GM21723 (cell line): ENCODE results near the gene FXYD2.

Experiments
- ATAC-seq: cut with Tn5 transposase; IDR thresholded peaks from one replicate; pipeline ENCODE4 v1.9.1; 2021; ENCODE audit warnings: mild to moderate bottlenecking, moderate library complexity; ENCODE audit not compliant: unreplicated experiment

FXYD2 gene

DNA sequence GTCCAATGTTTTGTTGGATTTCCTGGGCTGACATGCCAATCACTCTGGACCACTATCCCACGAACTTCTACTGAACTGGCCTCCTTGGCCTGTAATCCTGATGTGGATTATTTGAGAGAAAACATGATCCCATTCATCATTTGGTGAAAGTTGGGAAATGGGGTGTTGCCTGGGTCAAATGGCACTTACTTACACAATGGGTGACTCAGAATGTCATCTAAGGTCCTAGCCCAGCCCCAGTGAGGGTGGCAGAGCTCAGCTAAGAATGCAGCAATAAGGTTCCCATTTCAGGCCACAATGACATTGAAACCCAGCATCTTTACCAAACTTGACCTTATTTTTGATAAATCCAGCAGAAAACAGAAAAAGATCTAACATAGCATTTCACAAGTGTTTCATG is 19.5 kb downstream of the FXYD2 start:
- ATAC-seq = no peak

DNA sequence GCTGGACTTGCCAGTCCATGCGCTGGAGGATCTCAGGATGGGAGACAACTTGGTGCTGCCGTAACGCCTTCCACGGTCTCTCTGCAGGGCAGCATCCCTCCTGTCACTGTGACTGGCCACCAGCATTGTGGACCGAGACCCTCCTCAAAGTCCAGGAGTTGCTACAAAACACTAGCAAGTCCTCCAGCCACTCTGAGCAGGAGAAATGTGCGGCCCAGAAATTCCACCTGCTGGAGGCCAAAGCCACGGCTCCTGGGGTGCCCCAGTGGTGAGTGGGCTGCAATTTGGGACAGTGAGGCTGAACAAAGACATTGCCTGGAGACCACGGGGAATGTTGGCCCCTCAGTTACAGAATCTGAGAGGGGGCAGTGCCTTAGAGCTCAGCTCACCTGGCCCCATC is 20.6 kb downstream of the FXYD2 start:
- no peak for ATAC-seq

DNA sequence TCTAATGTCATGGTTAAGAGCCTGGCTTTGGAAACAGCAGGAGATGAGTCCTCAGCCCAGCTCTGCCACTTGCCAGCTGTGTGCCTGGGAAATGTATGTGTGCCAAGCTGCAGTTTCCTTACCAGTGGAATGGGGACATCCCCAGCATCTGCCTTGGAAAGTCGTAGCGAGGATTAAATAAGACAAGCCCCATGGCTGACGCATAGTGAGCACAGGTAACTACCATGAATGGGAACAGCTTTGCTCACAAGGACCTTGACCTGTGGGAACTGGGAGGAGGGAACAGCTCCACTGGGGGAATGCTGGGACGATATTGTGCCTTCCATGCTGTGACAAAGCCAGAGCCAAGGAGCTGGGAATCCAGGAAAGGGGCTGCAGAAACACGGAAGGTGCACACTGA is 24.9 kb downstream of the FXYD2 start:
- ATAC-seq = no peak

DNA sequence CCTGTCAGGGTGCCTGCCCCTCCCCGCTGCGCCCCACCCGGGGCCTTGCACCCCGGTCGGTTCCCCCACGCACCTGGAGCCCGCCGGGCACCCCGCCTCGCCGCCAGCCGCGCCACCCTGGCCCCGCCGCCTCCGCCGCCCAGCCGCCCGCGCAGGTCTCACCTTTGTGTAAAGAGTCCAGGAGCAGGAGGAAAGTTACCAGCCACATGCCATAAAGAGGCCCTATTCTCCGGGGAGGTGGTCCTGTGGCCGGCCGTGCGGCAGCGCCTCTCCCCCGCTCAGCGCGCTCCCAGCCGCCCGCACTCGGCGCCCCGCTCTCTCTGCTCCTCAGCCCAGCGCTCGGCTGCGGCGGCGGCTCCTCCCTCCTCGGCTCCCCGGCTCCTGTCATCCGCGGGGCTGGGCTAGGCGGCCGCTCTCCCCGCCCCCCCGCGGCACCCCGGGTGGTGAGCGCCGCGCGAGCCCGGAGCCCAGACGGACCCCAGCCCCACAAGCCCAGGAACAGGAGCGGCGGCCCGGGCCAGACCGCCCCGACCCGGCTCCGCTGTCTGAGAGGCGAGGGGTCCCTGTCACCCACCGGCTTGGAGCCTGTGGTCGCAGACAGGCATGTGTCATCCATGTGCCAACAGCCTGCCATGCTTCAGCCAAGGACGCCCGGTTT is 27.5 kb downstream of the FXYD2 start, which contains the start of gene DSCAML1:
Gene DSCAML1, minus strand, starts transcription at position 345 of the 658 bp plus-strand sequence. Its CDS starts 137 bp downstream, at position 208.
- ATAC-seq = no peak

DNA sequence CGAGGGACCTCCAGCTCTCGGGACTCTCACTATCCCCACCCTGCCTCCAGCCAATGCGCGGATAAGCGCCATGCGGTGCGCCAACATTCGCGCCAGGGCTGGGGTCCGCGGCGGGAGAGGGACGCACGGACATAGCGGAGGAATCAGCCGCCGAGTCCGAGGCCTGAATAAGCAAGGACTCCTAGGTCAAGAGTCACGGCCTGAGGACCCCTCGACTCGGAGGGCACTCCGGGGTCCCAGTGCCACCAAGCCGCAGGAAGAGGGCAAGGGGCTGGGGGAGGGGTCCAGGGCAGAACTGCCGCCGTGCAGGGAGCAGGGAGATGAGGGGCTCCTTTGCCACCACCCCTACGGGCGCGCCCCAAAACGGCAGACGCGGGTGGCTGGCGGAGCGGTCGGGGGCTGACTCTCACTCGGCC is 28.1 kb downstream of the FXYD2 start:
- no peak for ATAC-seq

DNA sequence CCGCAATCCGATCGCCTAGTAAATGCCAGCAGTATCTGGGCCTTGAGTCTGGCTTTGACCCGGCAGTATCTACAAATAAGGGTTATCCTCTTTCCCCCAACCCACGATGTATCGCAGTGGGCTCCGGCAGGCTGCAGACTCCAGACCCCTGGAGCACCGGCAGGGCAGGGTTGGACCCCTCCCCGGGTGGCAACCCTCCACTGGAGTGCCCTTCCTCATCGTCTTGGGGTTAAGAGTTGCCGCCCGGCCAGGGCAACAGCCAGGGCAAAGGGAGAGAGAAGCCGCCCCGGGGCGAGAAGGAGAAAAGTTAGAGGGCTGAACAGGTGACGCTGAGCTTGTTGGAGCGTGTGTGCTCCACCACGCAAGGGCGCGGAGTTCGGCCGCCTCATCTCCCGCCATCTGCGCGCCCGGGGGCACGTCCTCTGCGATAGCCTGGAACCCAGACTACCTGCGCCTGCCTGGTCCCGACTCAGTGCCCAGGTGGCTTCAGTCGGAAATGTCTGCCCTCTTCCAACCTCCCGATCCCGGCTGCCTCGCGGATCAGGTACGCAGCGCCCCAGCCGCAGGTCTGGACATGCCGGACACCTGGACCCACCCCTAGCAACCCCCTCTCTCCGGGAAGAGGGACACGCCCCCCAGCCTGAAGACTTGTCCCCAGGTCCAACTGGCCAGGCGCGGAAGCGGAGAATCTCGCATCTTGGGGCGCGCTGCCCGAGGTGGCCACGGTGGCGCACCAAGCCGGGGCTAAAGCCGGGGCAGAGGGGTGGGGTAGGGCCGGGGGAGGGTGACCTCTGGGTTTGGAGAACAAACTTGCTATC is 28.7 kb downstream of the FXYD2 start:
- no peak for ATAC-seq

DNA sequence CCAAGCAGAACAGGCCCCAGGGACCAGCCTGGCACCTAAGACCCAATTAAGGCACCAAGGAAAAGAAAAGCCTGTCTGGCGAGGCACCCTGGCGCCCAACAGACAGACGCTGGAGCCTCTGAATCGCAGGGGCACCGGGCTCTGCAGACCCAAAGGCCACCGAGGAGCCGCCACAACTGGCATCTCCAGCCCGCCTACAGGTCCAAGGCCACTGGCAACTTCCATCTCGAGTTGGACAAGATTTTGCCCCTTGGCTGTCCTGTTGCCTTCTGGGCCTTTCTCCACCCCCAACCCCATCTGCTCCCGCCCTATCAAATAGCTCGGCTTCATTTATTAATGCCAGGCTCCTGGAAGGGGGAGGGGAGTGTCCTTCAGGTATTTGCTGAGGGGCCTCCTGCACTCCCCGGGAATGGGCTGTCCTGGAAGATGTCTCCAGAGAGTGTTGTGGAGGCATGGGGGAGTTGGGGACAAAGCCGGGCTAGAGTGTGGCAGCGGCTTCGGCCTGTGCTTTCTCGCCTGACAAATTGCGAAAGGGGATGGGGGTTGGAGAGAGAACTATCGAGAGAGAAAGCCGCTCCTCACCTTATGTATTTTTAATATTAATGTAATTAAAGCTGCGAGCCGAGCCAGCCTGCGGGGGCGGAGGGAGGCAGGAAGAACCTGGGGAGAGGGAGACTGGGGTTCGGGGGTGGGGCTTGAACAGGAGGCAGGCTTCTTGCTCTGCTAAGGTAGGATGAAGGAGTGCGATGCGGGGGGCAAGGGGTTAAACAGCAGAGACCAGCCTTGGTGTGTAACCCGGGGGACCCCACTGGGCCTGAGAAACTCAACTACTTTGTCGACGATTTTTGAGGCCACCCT is 29.5 kb downstream of the FXYD2 start:
- no peak for ATAC-seq

DNA sequence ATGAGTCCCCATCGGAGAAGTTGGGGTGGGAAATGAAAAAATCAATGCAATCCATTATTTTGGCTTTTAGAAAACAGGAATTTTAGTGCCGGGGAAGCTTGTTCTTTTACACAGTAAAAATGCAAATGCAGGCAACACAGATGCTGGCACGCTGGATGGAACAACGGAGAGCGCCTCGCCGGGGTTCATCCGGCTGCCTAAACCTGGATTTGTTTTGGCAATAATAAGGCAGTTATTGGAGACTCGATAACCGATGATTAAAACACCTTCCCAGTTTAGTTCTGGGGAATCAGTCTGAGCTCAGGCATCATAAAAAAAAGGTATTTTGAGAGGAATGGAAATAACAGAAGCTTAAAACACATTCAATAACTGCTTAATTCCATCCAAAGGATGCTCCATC is 30.4 kb downstream of the FXYD2 start:
- no peak for ATAC-seq

DNA sequence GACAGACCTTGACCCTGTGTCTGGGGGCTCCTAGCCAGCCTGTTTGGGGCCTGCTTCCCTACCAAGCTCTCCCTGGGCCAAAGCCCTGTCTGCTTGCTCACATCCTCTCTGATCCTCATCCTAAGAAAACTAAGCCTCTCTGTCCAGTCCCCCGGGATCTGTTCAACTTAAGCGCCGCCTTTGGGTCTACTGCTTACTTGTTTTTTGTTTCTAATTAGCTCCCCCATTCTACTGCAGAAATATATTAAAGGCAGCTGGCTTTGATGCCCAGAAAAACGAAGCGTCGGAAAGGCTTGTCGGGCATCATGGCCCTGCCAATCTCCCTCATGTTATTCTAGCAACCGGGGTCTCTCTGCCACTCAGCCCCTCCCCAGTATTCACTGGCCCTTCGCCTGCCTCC is 31.0 kb downstream of the FXYD2 start:
- ATAC-seq = no peak

DNA sequence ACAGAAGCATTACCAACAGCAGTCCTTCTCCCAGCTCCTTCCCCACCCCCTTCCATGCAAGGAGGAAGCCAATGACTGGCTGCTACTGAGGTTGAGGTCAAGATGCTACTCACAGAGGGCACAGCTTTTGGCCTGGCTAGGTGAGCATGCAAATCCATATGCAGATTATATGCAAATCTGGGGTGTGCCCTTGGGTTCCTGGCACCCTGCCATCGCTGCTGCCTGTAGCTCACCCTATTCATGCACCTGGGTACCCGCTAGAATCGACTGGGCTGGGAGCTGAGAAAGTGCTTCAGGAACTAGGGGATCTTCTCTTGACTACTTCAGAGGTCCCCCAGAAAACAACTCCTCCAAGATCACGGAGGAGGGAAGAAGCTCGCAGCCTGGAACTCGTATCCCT is 31.6 kb downstream of the FXYD2 start:
- no peak for ATAC-seq

DNA sequence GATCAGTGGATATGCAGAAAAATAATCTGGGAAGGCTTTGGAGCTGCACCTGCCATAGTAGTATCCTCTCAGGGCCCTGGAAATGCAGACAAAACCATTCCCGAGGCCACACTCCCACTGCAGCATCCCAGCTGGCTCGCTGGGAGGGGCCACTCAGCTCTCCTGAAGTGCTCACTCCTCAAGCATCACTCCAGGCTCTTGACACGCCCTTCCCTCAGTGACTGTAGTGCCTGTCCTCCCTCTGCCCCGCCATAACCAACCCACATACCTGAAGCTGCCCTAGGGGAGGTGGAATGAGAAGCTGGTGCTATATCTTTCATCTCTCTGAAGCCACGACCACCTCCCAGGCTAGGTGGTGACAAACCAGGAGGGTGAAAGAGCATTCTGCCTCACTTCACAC is 32.3 kb downstream of the FXYD2 start:
- no peak for ATAC-seq

DNA sequence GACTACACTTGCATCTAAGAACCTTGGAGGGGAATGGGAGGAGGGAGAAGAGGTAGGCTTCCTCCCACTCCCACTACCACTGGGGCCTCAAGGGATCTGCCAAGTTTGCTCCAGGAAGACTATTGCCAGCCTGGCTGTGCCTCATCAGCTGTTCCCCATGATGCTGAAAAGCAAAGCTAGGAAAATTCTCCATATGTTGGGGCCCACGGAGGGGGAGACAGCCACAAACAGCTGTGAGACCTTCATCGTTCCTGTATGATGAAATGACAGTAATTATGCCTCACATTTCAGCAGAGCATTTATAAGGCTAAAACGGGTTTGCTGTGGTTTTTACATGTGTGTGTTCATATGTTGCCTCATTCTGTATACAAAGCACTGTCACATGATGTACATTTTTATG is 34.3 kb downstream of the FXYD2 start:
- no peak for ATAC-seq

DNA sequence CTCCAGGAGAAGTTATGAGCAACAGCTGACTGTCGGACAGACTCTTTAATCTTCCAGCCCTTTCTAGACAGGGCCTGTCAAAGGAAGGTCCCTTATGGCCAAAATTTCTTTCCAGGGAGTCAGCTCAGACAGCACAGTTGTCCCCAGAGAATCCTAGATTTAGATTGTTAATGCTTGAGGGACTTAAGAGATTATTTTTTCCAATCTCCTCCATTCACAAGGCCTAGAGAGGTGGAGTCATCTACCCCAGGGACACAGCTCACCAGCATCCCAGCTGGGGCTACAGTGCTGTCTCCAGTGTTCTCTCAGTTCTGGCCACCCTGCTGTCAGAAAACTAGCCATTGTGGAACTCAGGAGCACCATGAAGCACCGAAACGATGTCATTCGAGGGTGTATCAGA is 35.3 kb downstream of the FXYD2 start:
- ATAC-seq = no peak

DNA sequence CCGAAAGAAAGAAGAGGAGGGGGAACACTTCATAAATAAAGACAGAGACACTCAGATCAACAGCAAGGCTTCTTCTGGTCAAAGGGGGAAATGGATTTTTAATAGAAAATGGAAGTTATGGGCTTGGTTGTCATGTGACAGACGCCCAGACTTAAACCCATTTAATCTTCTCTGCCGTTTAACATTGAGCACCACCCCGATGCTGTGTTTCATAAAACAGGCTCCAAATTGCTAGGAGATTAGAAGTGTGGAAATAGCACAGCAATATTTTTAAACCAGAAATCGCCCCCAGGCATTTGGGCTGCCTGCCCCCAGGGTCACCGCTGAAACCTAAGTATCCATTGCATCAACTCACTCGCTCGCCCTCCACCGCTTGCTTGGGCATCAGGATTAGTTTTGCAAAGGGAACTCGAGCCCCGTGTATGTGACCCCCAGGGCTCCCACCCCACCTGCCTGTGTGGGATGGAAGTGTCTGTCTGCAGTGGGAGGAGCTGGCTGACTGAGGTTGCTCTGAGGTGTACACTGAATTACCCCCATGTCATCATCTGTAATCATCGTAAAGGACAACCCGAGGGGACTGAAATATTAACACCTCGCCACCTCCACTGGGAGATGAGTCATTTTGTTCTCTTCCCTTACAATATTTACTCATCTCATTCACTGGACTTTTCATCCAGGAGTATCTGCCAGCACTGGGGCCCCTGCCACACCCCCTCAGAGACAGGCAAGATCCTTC is 38.2 kb downstream of the FXYD2 start:
- no peak for ATAC-seq

DNA sequence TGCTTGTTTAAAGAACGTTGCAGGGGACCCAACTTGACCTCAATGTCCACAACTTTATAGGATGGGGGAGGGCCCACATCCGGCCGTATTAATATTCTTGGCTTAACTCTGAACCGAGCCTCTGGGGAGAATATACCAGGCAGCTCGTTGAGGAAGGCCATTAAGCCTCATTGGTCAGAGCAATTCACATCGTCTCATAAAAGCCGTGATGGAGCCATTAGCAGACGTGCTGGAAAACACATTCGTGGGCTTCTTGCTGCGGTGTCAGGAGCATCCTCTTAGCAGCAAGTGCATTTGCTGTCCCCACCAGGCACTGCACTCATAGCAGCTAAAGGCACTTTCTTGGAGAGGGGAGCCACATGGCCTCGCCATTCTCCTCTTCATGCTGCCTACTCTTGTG is 42.4 kb downstream of the FXYD2 start:
- ATAC-seq = no peak

DNA sequence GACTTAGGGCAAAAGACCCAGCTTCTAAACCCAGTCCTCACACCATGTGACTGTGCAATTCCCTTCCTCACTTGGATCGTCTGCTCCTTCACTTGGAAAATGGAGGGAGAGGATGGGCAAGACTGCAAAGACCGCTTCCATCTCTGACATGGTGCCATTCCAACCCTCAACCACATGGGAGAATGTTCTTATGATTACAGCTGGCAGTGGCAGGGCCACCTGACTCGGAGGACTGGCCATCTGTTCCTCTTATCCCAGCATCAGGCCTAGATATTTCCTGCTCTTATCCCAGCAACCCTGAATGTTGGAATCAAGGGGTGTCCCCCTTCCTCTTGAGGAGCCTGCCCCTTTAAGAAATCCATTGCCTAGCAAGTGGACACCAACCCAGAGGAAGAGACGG is 42.9 kb downstream of the FXYD2 start:
- no peak for ATAC-seq

DNA sequence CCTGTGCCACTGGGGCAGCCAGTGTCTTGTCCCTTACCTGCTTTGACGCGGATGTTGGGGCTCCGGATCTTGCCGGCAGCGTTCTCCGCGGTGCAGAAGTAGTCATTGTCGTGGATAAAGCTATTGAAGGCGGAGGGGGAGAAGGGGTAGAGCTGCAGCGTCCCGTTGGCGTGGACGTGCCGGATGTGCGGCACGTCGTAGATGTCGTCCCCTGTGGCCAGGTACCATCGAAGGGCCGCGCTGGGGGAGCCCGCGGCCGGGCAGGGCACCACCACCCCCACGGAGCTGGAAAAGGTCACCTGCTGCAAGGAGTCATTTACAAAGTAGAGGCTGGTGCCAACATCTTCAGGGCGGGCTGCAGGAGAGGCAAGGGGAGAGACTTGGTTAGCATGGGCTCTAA is 44.1 kb downstream of the FXYD2 start:
- no peak for ATAC-seq

DNA sequence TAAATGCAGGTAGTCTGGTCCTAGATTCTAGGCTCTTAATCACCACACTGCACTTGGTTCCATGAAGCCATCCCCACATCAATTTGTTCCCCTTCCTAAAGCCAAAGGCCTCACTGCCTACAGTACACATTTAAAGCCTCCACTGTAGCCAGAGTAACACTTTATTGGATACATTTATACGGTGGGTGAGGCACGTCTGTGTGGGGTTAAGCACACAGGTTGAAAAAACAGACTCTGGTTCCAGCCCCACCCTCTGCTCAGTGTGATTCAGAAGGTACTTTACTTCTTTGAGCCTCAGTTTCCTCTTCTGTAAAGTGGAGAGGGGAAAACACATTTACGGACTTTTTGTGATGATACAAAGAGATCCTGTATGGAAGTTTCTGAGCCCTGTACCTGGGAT is 50.0 kb downstream of the FXYD2 start:
- no peak for ATAC-seq

DNA sequence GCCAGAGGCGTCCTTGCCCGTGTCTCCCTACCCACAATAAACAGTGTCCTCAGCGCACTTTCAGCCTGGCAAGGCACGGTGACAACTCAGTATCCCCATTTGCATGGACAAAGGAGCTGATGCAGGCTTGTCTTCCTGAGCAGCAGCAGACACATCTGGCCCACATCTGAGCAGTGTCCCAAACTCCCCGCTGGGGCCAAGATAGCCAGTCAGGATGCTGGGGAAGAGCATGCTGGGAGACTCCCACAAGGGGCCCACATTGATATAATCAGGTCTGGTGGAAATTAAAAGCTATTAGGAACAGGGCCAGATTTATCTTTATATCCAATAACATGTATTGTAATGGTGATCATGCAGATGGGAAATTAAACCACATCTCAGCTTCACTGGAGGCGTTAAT is 52.2 kb downstream of the FXYD2 start:
- no peak for ATAC-seq

DNA sequence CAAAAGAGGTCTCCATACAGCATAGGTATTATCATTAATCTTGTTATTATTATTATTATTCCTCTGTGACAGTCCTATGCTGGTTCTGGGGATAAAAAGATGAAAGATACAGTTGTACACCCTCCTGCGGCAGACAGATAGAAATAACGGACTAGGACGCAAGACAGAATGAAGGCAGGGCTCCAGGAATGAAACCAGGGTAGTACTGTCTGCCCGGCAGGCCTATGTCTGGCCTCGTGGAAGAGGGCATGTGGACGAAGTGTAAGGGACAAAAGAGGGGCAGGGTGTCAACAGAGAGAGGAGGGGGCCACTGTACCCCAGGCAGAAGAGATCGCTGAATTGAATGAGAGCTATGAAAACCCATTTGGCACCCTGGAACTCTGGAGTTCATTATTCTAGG is 52.7 kb downstream of the FXYD2 start:
- no peak for ATAC-seq

DNA sequence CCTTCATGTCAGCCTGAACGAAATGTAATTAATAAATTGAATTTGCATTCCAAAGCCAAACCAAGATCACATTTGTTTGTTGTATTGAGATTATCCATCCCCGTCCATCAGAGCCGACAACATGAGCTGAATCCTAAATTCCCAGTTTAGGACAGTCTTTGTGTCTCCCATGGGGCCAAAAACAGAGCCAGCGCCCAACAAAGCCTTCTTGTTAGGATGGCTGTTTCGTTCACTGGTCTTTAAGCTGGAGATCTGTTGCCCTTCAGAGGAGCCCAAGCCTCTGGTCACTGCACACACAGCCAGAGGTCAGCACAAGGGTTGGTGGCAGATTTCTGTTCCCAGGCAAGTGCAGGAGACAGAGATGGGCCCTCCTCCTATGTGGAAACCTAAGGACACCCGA is 53.3 kb downstream of the FXYD2 start:
- ATAC-seq = no peak
